Right lobe of liver (tissue), 4 donors: ENCODE data around the gene EIF4A2.

Experiments
- POLR2A ChIP-seq: fragments of 450-650 bp; IDR thresholded peaks from one replicate; pipeline ENCODE4 v1.6.1; 2017; ENCODE audit warnings: antibody characterized with exemption, mild to moderate bottlenecking
- TF ChIP-seq, protein P1 (sequence below), 4 donors: fragments of 200-600 bp in 3 of 4; fragments of 450-650 bp in 1 of 4; IDR thresholded peaks; one replicate each; pipeline versions ENCODE4 v1.5.1 to v1.8.0; 2016 to 2022; ENCODE audit warnings: antibody characterized with exemption in 4 of 4, mild to moderate bottlenecking in 2 of 4
- donor health status: DM: no; HTN: no; CAD: no.
- donor health status: DM: no; HTN: no; CAD: no.
- donor health status: DM: no; HTN: yes; CAD: no.

DNA sequence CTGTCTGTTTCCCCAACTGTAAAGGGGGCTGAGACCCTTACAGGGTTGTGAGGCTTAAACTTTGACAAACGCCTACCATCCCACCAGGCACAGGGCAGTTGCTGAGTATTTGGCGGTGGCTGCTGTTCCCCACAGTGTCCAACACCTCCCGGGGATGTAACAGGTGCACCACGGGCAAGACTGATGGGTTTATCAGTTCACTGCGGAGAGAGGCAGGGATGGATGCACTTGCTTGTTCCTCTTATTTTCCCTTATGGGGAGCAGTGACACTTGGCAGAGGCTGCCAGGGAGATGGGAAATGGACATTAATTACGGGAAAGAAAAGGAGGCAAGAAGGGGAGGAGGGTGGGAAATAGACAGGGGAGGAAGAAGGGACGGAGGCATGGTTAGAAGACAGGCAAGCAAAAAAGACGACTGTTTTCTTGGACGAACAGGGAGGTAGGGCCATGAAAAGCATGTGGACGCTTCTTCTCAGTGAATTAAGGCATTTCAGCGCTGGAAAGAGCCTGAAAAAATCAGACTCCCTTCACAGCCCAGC lies 42.6 kb downstream of the EIF4A2 start:
- TF ChIP-seq, protein P1, sequence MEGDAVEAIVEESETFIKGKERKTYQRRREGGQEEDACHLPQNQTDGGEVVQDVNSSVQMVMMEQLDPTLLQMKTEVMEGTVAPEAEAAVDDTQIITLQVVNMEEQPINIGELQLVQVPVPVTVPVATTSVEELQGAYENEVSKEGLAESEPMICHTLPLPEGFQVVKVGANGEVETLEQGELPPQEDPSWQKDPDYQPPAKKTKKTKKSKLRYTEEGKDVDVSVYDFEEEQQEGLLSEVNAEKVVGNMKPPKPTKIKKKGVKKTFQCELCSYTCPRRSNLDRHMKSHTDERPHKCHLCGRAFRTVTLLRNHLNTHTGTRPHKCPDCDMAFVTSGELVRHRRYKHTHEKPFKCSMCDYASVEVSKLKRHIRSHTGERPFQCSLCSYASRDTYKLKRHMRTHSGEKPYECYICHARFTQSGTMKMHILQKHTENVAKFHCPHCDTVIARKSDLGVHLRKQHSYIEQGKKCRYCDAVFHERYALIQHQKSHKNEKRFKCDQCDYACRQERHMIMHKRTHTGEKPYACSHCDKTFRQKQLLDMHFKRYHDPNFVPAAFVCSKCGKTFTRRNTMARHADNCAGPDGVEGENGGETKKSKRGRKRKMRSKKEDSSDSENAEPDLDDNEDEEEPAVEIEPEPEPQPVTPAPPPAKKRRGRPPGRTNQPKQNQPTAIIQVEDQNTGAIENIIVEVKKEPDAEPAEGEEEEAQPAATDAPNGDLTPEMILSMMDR (IDR thresholded peaks at IDR 0.05): no peak
- TF ChIP-seq POLR2A: no peak
